Measurements from ENCODE around the gene ANAPC2. TPM values are rescaled to one million over a fixed set of nuclear protein-coding genes. Genes with fewer than 3 reads are reported as not detected.

ANAPC2 gene
- polyA plus RNA-seq, 2 donors = 27.7 to 47.3 TPM

DNA sequence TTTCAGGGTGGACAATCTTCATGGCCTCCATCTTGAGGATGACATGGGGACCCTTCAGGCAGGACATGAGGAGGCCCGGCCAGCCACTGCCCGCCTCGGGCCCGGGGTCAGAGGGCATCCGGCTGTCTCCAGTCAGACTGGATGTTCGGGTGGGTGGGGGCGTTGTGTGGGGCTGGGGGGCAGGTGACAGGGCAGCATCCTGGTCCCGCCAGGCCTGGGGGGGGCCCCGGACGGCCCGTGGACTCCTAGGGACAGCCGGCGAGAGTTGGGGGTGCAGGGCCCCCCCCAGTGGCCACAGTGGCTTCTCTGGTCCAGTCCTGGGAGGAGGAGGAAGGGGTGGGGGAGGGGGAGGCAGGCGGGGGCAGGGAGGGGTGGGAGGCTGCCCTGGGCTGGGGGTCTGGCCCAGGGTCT, 32.7 kb upstream of the ANAPC2 start:
- WGBS, 2 donors = 79 to 82% methylated on average over 13 to 14 of the region's 14 CpGs
- Histone ChIP-seq H3K27ac (ENCODE audit: low read depth in 2 of 2, low read length in 1 of 2) (no peak overlapping the region), H3K9me3 (ENCODE audit: control insufficient read depth in 2 of 2, insufficient read depth in 1 of 2, low read depth in 1 of 2, low read length in 1 of 2) (no peaks in the 10 kb centered on the region), H3K4me1 (ENCODE audit: control insufficient read depth in 2 of 2, insufficient read depth in 2 of 2, low read length in 1 of 2) (peaks cover 0 to 35% of the 10 kb centered on the region in 2 donors), H3K4me3 (ENCODE audit: low read depth in 1 of 2, low read length in 2 of 2) (peak overlapping the region in 1 of 2 donors; percentile 66), H3K27me3 (ENCODE audit: control insufficient read depth in 1 of 2, insufficient read depth in 2 of 2, low read length in 2 of 2) (no peaks in the 10 kb centered on the region), H3K36me3 (ENCODE audit: control insufficient read depth in 2 of 2, insufficient read depth in 2 of 2, low read length in 1 of 2) (peaks cover 0 to 21% of the 10 kb centered on the region in 2 donors)

DNA sequence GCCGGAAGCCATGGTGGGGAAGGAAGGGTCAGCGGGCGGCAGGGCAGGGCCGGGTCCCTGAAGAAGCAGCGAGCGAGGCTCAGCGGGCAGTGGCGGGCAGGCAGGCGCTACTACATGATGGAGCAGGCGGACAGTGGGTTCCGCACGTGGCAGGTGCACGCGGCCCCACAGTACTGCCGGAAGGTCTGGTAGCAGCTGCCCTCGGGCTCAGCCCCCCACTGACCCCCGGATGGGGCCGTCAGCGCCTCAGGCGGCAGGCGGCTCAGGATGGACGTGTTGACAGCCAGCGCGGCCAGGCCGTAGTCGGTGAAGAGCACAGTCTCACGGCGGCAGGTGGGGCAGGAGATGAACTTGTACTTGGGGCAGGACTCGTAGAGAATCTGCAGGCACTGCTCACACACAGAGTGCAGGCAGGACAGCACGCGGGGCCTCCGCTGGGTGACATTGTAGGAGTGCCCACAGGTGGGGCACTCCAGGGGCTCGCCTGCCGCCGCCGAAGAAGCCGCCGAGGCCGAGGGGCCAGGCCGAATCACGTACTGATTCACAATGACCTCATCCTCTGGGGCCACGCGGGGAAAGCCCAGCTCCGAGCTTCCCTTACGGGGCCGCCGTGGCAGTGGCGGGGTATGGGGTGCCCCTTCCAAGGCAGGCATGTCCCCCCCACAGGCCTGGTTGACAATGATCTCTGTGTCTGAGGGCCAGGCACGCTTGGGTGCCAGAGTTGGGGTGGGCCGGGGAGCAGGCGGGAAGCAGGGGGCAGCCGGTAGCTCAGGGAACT, 32.1 kb upstream of the ANAPC2 start:
- H3K27me3 ChIP-seq (ENCODE audit: control insufficient read depth in 1 of 2, insufficient read depth in 2 of 2, low read length in 2 of 2) = no peaks in the 10 kb centered on the region
- WGBS, 2 donors = 89 to 91% methylated on average over 41 to 52 of the region's 52 CpGs
- H3K9me3 ChIP-seq (ENCODE audit: control insufficient read depth in 2 of 2, insufficient read depth in 1 of 2, low read depth in 1 of 2, low read length in 1 of 2) = no peaks in the 10 kb centered on the region
- H3K36me3 ChIP-seq (ENCODE audit: control insufficient read depth in 2 of 2, insufficient read depth in 2 of 2, low read length in 1 of 2) = peaks cover 0 to 17% of the 10 kb centered on the region in 2 donors
- peaks cover 0 to 32% of the 10 kb centered on the region in 2 donors for H3K4me1 ChIP-seq (ENCODE audit: control insufficient read depth in 2 of 2, insufficient read depth in 2 of 2, low read length in 1 of 2)
- no peak overlapping the region for H3K27ac ChIP-seq (ENCODE audit: low read depth in 2 of 2, low read length in 1 of 2)
- no peak overlapping the region for H3K4me3 ChIP-seq (ENCODE audit: low read depth in 1 of 2, low read length in 2 of 2)

DNA sequence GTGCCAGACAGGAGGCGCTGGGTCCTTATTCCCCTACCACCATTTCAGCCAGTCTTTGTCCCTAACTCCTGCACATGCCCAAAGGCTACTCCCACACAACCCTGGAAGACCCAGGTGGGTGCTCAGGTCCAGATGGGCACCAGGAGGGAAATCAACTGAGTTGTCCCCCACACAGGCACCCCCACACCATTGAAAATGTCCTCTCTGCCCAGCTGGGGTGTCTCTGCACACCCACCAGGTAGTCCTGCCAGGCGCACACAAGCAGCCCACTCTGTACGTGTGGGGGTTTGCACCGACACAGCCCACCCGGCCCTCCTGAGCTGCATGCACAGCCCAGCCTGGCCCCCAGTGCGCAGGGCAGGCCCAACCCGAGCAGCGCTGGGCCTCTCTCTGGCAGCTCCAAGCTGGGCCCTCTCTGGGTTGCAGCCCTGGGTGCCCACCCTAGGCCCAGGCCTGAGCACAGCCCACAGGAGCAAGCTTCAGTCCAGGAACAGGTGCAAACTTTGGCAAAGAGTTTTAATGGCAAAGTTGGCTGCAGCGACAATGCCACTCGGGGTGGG, 31.5 kb upstream of the ANAPC2 start:
- H3K27me3 ChIP-seq (ENCODE audit: control insufficient read depth in 1 of 2, insufficient read depth in 2 of 2, low read length in 2 of 2) = no peaks in the 10 kb centered on the region
- no peaks in the 10 kb centered on the region for H3K9me3 ChIP-seq (ENCODE audit: control insufficient read depth in 2 of 2, insufficient read depth in 1 of 2, low read depth in 1 of 2, low read length in 1 of 2)
- H3K27ac ChIP-seq (ENCODE audit: low read depth in 2 of 2, low read length in 1 of 2) = no peak overlapping the region
- H3K4me1 ChIP-seq (ENCODE audit: control insufficient read depth in 2 of 2, insufficient read depth in 2 of 2, low read length in 1 of 2) = peaks cover 0 to 29% of the 10 kb centered on the region in 2 donors
- 89 to 91% methylated on average over 10 of the region's 10 CpGs for WGBS, 2 donors
- no peak overlapping the region for H3K4me3 ChIP-seq (ENCODE audit: low read depth in 1 of 2, low read length in 2 of 2)
- H3K36me3 ChIP-seq (ENCODE audit: control insufficient read depth in 2 of 2, insufficient read depth in 2 of 2, low read length in 1 of 2) = peaks cover 0 to 21% of the 10 kb centered on the region in 2 donors

DNA sequence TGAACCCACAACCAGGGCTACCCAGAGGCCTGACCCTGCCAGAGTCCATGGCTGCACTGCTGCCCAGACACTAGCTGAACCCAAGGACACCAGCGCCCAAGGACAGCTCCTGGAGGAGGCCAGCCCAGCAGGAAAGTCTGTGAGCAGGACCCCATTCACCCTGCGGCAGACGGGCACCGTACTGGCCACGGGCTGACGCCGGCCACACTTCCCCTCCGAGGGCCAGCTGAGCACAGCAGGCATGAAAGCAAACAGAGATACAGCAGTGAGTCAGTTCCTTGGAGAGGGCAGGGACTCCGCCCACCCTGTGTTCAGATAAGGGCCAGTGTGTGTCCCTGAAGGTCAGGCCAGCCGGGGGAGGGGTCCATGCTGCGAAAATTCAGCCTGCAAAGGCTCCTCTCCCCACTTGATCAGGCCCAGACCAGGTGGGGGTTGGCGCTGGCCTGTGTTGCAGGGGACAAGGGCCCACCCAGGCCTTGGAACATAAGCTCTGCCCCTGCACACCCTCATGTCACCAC, 30.5 kb upstream of the ANAPC2 start:
- Histone ChIP-seq H3K4me3 (ENCODE audit: low read depth in 1 of 2, low read length in 2 of 2) (peak overlapping the region; percentile 61 to 63), H3K36me3 (ENCODE audit: control insufficient read depth in 2 of 2, insufficient read depth in 2 of 2, low read length in 1 of 2) (peaks cover 0 to 25% of the 10 kb centered on the region in 2 donors), H3K9me3 (ENCODE audit: control insufficient read depth in 2 of 2, insufficient read depth in 1 of 2, low read depth in 1 of 2, low read length in 1 of 2) (no peaks in the 10 kb centered on the region), H3K4me1 (ENCODE audit: control insufficient read depth in 2 of 2, insufficient read depth in 2 of 2, low read length in 1 of 2) (peaks cover 0 to 26% of the 10 kb centered on the region in 2 donors), H3K27ac (ENCODE audit: low read depth in 2 of 2, low read length in 1 of 2) (peak overlapping the region; percentile 1 to 91), H3K27me3 (ENCODE audit: control insufficient read depth in 1 of 2, insufficient read depth in 2 of 2, low read length in 2 of 2) (no peaks in the 10 kb centered on the region)
- WGBS, 2 donors = 53 to 66% methylated on average over 12 of the region's 12 CpGs

DNA sequence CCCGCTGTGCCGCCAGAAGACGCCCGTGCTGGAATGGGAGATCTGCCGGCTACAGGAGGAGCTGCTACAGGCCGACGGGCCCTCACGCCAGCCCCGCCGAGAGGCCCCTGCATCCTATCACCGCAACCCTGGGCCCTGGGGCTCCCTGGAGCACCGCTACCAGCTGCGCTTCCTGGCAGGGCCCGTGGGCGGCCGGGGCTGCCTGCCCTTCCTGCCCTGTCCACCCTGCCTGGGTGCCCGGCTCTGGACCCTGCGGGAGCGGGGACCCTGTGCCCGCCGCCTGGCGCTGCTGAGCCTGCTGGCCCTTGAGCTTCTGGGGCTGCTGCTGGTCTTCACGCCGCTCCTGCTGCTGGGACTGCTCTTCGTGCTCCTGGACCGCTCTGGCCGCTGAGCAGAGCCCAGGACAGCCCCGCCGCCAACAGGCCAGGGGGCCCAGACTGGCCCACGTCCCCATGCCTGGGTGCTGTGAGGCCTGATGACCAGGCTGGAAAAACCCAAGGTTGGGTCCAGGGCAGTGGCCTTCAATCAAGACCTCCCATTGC, 29.9 kb upstream of the ANAPC2 start:
- no peaks in the 10 kb centered on the region for H3K9me3 ChIP-seq (ENCODE audit: control insufficient read depth in 2 of 2, insufficient read depth in 1 of 2, low read depth in 1 of 2, low read length in 1 of 2)
- H3K27ac ChIP-seq (ENCODE audit: low read depth in 2 of 2, low read length in 1 of 2) = peak overlapping the region; percentile 86 to 91
- H3K4me1 ChIP-seq (ENCODE audit: control insufficient read depth in 2 of 2, insufficient read depth in 2 of 2, low read length in 1 of 2) = peaks cover 0 to 26% of the 10 kb centered on the region in 2 donors
- 68 to 75% methylated on average over 28 to 30 of the region's 30 CpGs for WGBS, 2 donors
- peak overlapping the region; percentile 61 to 63 for H3K4me3 ChIP-seq (ENCODE audit: low read depth in 1 of 2, low read length in 2 of 2)
- peaks cover 0 to 25% of the 10 kb centered on the region in 2 donors for H3K36me3 ChIP-seq (ENCODE audit: control insufficient read depth in 2 of 2, insufficient read depth in 2 of 2, low read length in 1 of 2)
- H3K27me3 ChIP-seq (ENCODE audit: control insufficient read depth in 1 of 2, insufficient read depth in 2 of 2, low read length in 2 of 2) = no peaks in the 10 kb centered on the region

DNA sequence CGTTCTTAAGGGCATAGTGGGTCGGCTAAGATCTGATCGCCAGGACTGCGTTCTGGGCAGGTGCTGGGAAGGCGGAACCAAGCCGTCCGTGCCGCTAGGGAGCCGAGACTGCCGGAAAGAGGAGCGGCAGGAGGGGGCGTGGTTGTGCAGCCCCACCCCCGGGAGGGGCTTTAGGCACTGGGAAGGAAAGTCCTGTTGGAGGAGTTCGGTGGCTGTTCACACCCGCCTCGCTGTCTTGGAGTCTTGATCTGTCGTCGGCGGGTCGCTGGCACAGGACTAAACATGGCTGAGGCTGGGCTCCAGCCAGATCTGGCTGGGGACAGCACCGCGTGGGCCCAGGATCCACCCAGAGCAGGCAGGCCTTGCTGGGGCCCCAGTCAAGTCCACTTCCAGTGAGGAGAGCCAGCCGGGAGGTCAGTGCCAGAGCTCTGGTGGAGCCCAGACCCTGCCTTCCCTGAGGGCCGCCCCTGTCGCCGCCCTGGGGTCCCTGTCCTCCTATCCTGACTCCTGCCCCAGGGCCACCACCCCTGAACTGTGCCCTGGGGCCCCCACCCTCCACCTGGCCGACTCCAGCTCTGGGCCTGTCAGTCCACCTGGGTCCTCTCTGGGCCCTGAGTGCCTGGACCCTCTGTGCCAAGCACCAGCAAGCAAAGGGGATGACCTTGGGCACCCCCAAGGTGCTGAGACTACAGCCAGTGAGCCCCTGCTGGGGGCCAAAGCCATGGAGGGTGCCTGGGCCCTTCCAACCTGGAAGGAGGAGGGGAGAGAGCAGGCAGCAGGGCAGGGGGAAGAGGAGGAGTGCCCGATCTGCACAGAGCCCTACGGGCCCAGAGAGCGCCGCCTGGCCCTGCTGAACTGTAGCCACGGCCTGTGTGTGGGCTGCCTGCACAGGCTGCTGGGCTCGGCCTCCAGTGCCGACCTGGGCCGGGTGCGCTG, 29.2 kb upstream of the ANAPC2 start:
- Histone ChIP-seq H3K9me3 (ENCODE audit: control insufficient read depth in 2 of 2, insufficient read depth in 1 of 2, low read depth in 1 of 2, low read length in 1 of 2) (no peaks in the 10 kb centered on the region), H3K4me1 (ENCODE audit: control insufficient read depth in 2 of 2, insufficient read depth in 2 of 2, low read length in 1 of 2) (peaks cover 0 to 21% of the 10 kb centered on the region in 2 donors), H3K36me3 (ENCODE audit: control insufficient read depth in 2 of 2, insufficient read depth in 2 of 2, low read length in 1 of 2) (peaks cover 0 to 25% of the 10 kb centered on the region in 2 donors), H3K4me3 (ENCODE audit: low read depth in 1 of 2, low read length in 2 of 2) (peak overlapping the region; percentile 61 to 63), H3K27ac (ENCODE audit: low read depth in 2 of 2, low read length in 1 of 2) (peak overlapping the region; percentile 86 to 91), H3K27me3 (ENCODE audit: control insufficient read depth in 1 of 2, insufficient read depth in 2 of 2, low read length in 2 of 2) (no peaks in the 10 kb centered on the region)
- 43 to 44% methylated on average over 36 of the region's 36 CpGs for whole genome bisulfite sequencing, 2 donors

DNA sequence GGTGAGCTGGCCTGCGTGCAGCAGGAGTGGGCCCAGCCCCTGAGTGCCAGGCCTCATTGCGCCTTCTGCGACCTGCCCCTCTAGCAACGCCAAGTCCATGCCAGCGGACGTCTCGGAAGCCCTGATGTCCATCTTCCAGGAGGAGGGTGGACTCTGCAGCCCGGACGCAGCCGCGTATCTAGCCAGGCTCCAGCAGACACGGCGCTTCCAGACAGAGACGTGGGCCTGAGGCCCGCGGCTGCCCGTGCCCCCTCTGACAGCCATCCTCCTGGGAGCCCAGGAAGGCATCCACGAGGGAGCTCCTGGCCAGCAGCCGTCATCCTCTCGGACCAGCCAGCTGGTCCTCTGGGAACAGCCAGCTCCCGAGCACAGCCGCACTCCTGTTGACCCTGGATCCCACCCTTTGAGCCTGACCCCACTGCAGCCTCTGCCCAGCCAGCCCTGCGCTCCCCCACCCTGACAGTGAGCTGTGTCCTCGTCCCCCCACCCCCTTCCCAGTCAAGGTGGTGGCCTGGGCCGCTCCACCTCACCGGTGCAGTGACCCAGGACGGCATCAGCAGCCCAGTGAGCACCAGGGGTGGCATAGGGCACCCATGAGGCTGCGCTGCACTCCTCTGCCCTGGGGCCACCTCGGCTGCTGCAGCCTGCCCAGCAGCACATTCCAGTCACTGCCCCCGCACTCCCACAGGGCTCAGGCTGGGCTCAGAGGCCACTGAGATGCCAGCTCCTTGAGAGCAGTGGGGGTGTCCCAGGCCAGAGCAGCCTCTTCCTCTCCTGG, 28.0 kb upstream of the ANAPC2 start:
- Histone ChIP-seq H3K4me1 (ENCODE audit: control insufficient read depth in 2 of 2, insufficient read depth in 2 of 2, low read length in 1 of 2) (peaks cover 0 to 21% of the 10 kb centered on the region in 2 donors), H3K27me3 (ENCODE audit: control insufficient read depth in 1 of 2, insufficient read depth in 2 of 2, low read length in 2 of 2) (no peaks in the 10 kb centered on the region), H3K9me3 (ENCODE audit: control insufficient read depth in 2 of 2, insufficient read depth in 1 of 2, low read depth in 1 of 2, low read length in 1 of 2) (no peaks in the 10 kb centered on the region), H3K27ac (ENCODE audit: low read depth in 2 of 2, low read length in 1 of 2) (peak overlapping the region in 1 of 2 donors; percentile 91), H3K4me3 (ENCODE audit: low read depth in 1 of 2, low read length in 2 of 2) (peak overlapping the region in 1 of 2 donors; percentile 61), H3K36me3 (ENCODE audit: control insufficient read depth in 2 of 2, insufficient read depth in 2 of 2, low read length in 1 of 2) (peaks cover 0 to 25% of the 10 kb centered on the region in 2 donors)
- WGBS, 2 donors = 88 to 92% methylated on average over 30 of the region's 30 CpGs

DNA sequence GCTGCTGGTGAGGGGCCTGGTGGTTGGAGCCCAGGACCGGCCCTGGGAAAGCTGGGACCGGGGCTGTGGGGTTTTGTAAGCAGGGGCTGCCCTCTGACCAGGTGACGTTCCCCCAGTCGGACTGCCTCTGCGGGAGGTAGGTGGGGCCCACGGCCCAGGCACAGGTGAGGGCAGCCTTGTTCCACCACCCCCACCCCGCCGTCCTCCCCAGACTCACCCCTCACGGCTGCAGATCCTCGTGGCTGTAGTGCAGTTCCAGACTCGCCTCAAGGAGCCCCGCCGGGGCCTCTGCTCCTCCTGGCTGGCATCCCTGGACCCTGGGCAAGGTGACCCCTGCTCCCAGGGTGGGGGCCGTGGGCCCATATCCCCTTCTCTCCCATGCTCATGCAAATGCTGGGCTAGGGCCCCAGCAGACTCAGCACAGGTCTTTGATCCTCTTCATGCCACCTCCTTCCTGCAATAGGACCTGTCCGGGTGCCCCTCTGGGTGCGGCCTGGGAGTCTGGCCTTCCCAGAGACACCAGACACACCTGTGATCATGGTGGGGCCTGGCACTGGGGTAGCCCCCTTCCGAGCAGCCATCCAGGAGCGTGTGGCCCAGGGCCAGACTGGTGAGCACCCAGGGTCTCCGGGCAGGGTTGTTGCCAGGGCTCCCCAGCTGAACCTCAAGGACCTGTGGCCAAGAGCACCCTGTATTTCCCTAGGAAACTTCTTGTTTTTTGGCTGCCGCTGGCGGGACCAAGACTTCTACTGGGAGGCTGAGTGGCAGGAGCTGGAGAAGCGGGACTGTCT, 27.0 kb upstream of the ANAPC2 start:
- Histone ChIP-seq H3K27me3 (ENCODE audit: control insufficient read depth in 1 of 2, insufficient read depth in 2 of 2, low read length in 2 of 2) (no peaks in the 10 kb centered on the region), H3K4me1 (ENCODE audit: control insufficient read depth in 2 of 2, insufficient read depth in 2 of 2, low read length in 1 of 2) (peaks cover 0 to 21% of the 10 kb centered on the region in 2 donors), H3K9me3 (ENCODE audit: control insufficient read depth in 2 of 2, insufficient read depth in 1 of 2, low read depth in 1 of 2, low read length in 1 of 2) (no peaks in the 10 kb centered on the region), H3K4me3 (ENCODE audit: low read depth in 1 of 2, low read length in 2 of 2) (no peak overlapping the region), H3K27ac (ENCODE audit: low read depth in 2 of 2, low read length in 1 of 2) (no peak overlapping the region), H3K36me3 (ENCODE audit: control insufficient read depth in 2 of 2, insufficient read depth in 2 of 2, low read length in 1 of 2) (peaks cover 0 to 25% of the 10 kb centered on the region in 2 donors)
- WGBS, 2 donors = 89 to 90% methylated on average over 19 to 22 of the region's 22 CpGs
